HCT116 (cell line): Measurements from ENCODE around the gene PDLIM7. TPM values are rescaled to one million over a fixed set of nuclear protein-coding genes. Genes with fewer than 3 reads are reported as not detected.

Source experiments
- ATAC-seq: fragments of 200-7000 bp; cut with Tn5 transposase; 2 replicates; pipeline ENCODE4 v1.9.1; 2020; ENCODE audit warnings: mild to moderate bottlenecking, moderate library complexity
- BruUV-seq: library from RNA; stranded (reverse); fragments of 400-500 nt; replicated peaks from 2 replicates; lab custom pipeline; 2021; lab: Mats Ljungman, UMichigan
- CTCF ChIA-PET: fragments of 300-600 bp; sonication (Branson Sonifier 250); formaldehyde crosslinking; loops from one replicate; lab custom pipeline; 2021; ENCODE audit warnings: antibody characterized with exemption; lab: Charles Lee
- POLR2A ChIA-PET: fragments of 300-600, 350-600 bp; sonication (Branson Sonifier 250); formaldehyde crosslinking; loops from one replicate; lab custom pipeline; 2021; ENCODE audit warnings: antibody characterized with exemption; lab: Charles Lee
- RAD21 ChIA-PET, 2 experiments: fragments of 300-600 bp; sonication (Branson Sonifier 250); formaldehyde crosslinking; loops; one replicate each; lab custom pipeline; 2023; ENCODE audit warnings: low total read pairs in 2 of 2; ENCODE audit not compliant: uncharacterized antibody in 2 of 2, unreplicated experiment in 2 of 2, low non-redundant PET in 1 of 2; lab: Charles Lee
- DNase-seq: peaks from one replicate; pipeline ENCODE4 v3.0.0-alpha.2; 2010; ENCODE audit warnings: low read depth, low spot score
- H2AFZ ChIP-seq: fragments of 200-600 bp; shearing (Covaris generic), sonication (generic); 2 replicates; pipeline ENCODE4 v1.6.1; 2017; ENCODE audit warnings: low read depth, mixed run types, mixed read lengths, antibody characterized with exemption, low read length; ENCODE audit not compliant: poor library complexity, severe bottlenecking
- H3K27ac ChIP-seq: 2 replicates; pipeline ENCODE4 v1.5.1; 2012; ENCODE audit warnings: low read depth, low read length
- H3K27me3 ChIP-seq: fragments of 200-600 bp; sonication (generic); 2 replicates; pipeline ENCODE4 v1.6.1; 2016; ENCODE audit warnings: mixed run types, low read length, mixed read lengths; ENCODE audit not compliant: insufficient read depth
- H3K36me3 ChIP-seq, 2 experiments: fragments of 200-500 bp in 1 of 2; fragments of 200-600 bp in 1 of 2; sonication (Bioruptor generic) in 1 of 2; sonication (generic) in 1 of 2; 2 replicates each; pipeline versions ENCODE4 v1.5.1 to v1.6.1; 2014 to 2016; ENCODE audit warnings: low read length in 2 of 2, inconsistent platforms in 1 of 2, mixed read lengths in 1 of 2, mixed run types in 1 of 2; ENCODE audit not compliant: insufficient read depth in 2 of 2, control insufficient read depth in 1 of 2
- H3K4me1 ChIP-seq, 2 experiments: fragments of 200-600 bp in 1 of 2; sonication (generic) in 1 of 2; 2 replicates each; pipeline versions ENCODE4 v1.5.1 to v1.6.1; 2012 to 2017; ENCODE audit warnings: low read length in 2 of 2, inconsistent platforms in 1 of 2, mild to moderate bottlenecking in 1 of 2, mixed read lengths in 1 of 2, mixed run types in 1 of 2, moderate library complexity in 1 of 2; ENCODE audit not compliant: insufficient read depth in 2 of 2, control insufficient read depth in 1 of 2
- H3K4me2 ChIP-seq: fragments of 200-600 bp; sonication (generic); 2 replicates; pipeline ENCODE4 v1.6.1; 2017; ENCODE audit warnings: mixed run types, low read length, mixed read lengths
- H3K4me3 ChIP-seq, 2 experiments: fragments of 200-600 bp in 1 of 2; sonication (generic) in 1 of 2; replicated peaks in 1 of 2; 2 replicates each; pipeline ENCODE4 v1.5.1; 2011 to 2016; ENCODE audit warnings: low read length in 2 of 2, control low read depth in 1 of 2, low read depth in 1 of 2, mild to moderate bottlenecking in 1 of 2, mixed read lengths in 1 of 2, mixed run types in 1 of 2
- H3K79me2 ChIP-seq: fragments of 200-600 bp; sonication (generic); 2 replicates; pipeline ENCODE4 v1.6.1; 2017; ENCODE audit warnings: mild to moderate bottlenecking, mixed run types, low read length, moderate library complexity, mixed read lengths; ENCODE audit not compliant: insufficient read depth
- H3K9ac ChIP-seq: fragments of 200-600 bp; sonication (generic); 2 replicates; pipeline ENCODE4 v1.6.1; 2016; ENCODE audit warnings: low read length, mixed read lengths
- H3K9me2 ChIP-seq: fragments of 200-600 bp; sonication (generic), shearing (Covaris generic); 2 replicates; pipeline ENCODE4 v1.6.1; 2017; ENCODE audit warnings: mixed run types, mild to moderate bottlenecking, moderate library complexity; ENCODE audit not compliant: insufficient read depth
- H3K9me3 ChIP-seq, 2 experiments: fragments of 200-500 bp in 1 of 2; fragments of 200-600 bp in 1 of 2; sonication (Bioruptor generic) in 1 of 2; sonication (generic) in 1 of 2; 2 replicates each; pipeline ENCODE4 v1.6.1; 2014 to 2017; ENCODE audit warnings: low read length in 2 of 2, mixed read lengths in 2 of 2, inconsistent platforms in 1 of 2, low read depth in 1 of 2, mild to moderate bottlenecking in 1 of 2, mixed run types in 1 of 2, moderate library complexity in 1 of 2; ENCODE audit not compliant: control insufficient read depth in 1 of 2, insufficient read depth in 1 of 2
- H4K20me1 ChIP-seq: fragments of 200-600 bp; sonication (generic), shearing (Covaris generic); 2 replicates; pipeline ENCODE4 v1.6.1; 2017; ENCODE audit warnings: mixed run types, mild to moderate bottlenecking, moderate library complexity; ENCODE audit not compliant: insufficient read depth
- POLR2AphosphoS5 ChIP-seq: IDR thresholded peaks from 2 replicates; pipeline ENCODE4 v1.6.1; 2011; ENCODE audit warnings: mild to moderate bottlenecking, low read depth, low read length, moderate library complexity
- intact Hi-C: fragments of 100-400 bp; cut with micrococcal nuclease; formaldehyde crosslinking; loops from 2 replicates; pipeline ENCODE4 v1.10.0; 2022
- total RNA-seq: library from RNA; stranded (reverse); gene quantifications from one replicate; pipeline ENCODE4 v1.2.1, GENCODE V29; 2021; ENCODE audit not compliant: unreplicated experiment
- TF ChIP-seq, protein P1 (sequence below): IDR thresholded peaks from 2 replicates; pipeline ENCODE4 v1.6.1; 2012

Gene PDLIM7
- total RNA-seq, 1 experiment from 2014 or later: 153 TPM

DNA sequence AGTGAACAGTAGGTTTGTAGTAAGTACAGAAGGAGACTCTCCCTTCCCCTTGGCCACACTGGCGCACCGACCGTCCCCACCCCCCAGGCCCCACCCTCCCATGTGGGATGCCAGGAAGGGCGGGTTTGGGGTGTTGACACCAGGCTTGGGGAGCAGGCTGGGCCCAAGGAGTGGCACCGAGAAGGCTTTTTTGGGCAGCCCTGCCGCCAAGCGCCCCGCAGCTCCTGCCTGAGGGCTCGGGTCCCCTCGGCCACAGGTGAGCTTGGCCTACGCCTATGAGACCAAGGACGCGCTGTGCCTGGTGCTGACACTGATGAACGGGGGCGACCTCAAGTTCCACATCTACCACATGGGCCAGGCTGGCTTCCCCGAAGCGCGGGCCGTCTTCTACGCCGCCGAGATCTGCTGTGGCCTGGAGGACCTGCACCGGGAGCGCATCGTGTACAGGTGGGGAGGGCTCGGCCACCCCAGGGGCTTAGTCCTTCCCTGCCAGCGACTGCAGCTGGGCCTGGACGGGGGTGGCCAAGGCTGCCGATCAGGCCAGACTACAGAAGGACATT, 63.7 kb downstream of the PDLIM7 start:
- peaks cover 25 to 46% of the 10 kb centered on the region in 2 experiments; a peak in 3 of 4 replicates for H3K36me3 ChIP-seq
- no TSS peak for BruUV-seq
- no peak overlapping the region for H2AFZ ChIP-seq
- no peak for DNase-seq
- H3K4me3 ChIP-seq: no peak overlapping the region
- H3K9ac ChIP-seq: no peak overlapping the region
- intact Hi-C loops: no loop called here
- no peak overlapping the region for H3K4me2 ChIP-seq
- H3K4me1 ChIP-seq: peaks cover 0 to 10% of the 10 kb centered on the region in 2 experiments; a peak in 2 of 4 replicates
- no peak for ATAC-seq
- POLR2A ChIA-PET: interaction anchor here (1.0 kb wide), 1 partner anchor 31 kb away, joined by 3 read pairs; no protein-coding TSS in a partner anchor
- peaks cover 18% of the 10 kb centered on the region for H3K79me2 ChIP-seq
- H3K27ac ChIP-seq: no peak overlapping the region
- RAD21 ChIA-PET: no interaction called here
- CTCF ChIA-PET: interaction anchor here (1.3 kb wide), 1 partner anchor 30 kb away, joined by 4 read pairs; no protein-coding TSS in a partner anchor
- H4K20me1 ChIP-seq: no peaks in the 10 kb centered on the region
- no peaks in the 10 kb centered on the region for H3K9me3 ChIP-seq
- H3K27me3 ChIP-seq: no peaks in the 10 kb centered on the region
- H3K9me2 ChIP-seq: no peaks in the 10 kb centered on the region
- TF ChIP-seq POLR2AphosphoS5: peak; percentile 23; the same call in 1 of the 2 replicates
- TF ChIP-seq, protein P1, sequence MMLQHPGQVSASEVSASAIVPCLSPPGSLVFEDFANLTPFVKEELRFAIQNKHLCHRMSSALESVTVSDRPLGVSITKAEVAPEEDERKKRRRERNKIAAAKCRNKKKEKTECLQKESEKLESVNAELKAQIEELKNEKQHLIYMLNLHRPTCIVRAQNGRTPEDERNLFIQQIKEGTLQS: no peak

Other genes with a start within 250 kb of the PDLIM7 start
- 13.5 TPM for gene RAB24, start 193.9 kb downstream of the PDLIM7 start, total RNA-seq
- 223 TPM for gene PRELID1, start 193.8 kb downstream of the PDLIM7 start, total RNA-seq
- 37.6 TPM for gene MXD3, start 185.7 kb downstream of the PDLIM7 start, total RNA-seq
- gene LMAN2, start 145.9 kb downstream of the PDLIM7 start, total RNA-seq: 128 TPM
- 9.4 TPM for gene RGS14, start 139.7 kb downstream of the PDLIM7 start, total RNA-seq
- gene SLC34A1, start 113.2 kb downstream of the PDLIM7 start, total RNA-seq: not detected
- gene PFN3, start 96.9 kb downstream of the PDLIM7 start, total RNA-seq: not detected
- gene F12, start 88.0 kb downstream of the PDLIM7 start, total RNA-seq: 30.0 TPM
- gene GRK6, start 70.9 kb downstream of the PDLIM7 start, total RNA-seq: 89.3 TPM
- 39.9 TPM for gene PRR7, start 50.8 kb downstream of the PDLIM7 start, total RNA-seq
- 144 TPM for gene DBN1, start 24.0 kb downstream of the PDLIM7 start, total RNA-seq
- gene DOK3, start 12.2 kb upstream of the PDLIM7 start, total RNA-seq: 8.0 TPM
- 141 TPM for gene DDX41, start 19.4 kb upstream of the PDLIM7 start, total RNA-seq
- 54.0 TPM for gene FAM193B, start 57.0 kb upstream of the PDLIM7 start, total RNA-seq
- gene TMED9, start 94.6 kb upstream of the PDLIM7 start, total RNA-seq: 133 TPM
- gene B4GALT7, start 102.5 kb upstream of the PDLIM7 start, total RNA-seq: 25.2 TPM